ENCODE data around the gene HOXB3.

The HOXB3 gene

DNA sequence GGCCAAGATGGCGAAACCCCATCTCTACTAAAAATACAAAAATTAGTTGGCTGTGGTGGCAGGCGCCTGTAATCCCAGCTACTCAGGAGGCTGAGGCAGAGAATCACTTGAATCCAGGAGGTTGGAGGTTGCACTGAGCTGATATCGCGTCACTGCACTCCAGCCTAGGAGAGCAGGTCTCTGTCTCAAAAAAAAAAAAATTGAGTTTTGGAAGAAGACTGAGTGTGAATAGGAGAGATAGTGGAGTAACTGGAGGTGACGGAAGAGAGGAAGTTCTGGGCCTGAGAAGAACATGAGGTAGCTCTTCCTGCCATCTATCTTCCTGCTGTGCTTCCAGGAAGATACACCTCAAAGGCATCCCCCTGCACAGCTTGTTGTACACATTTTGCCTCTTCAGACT, 70.6 kb downstream of the HOXB3 start:
- TF ChIP-seq, protein P1, sequence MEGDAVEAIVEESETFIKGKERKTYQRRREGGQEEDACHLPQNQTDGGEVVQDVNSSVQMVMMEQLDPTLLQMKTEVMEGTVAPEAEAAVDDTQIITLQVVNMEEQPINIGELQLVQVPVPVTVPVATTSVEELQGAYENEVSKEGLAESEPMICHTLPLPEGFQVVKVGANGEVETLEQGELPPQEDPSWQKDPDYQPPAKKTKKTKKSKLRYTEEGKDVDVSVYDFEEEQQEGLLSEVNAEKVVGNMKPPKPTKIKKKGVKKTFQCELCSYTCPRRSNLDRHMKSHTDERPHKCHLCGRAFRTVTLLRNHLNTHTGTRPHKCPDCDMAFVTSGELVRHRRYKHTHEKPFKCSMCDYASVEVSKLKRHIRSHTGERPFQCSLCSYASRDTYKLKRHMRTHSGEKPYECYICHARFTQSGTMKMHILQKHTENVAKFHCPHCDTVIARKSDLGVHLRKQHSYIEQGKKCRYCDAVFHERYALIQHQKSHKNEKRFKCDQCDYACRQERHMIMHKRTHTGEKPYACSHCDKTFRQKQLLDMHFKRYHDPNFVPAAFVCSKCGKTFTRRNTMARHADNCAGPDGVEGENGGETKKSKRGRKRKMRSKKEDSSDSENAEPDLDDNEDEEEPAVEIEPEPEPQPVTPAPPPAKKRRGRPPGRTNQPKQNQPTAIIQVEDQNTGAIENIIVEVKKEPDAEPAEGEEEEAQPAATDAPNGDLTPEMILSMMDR (IDR thresholded peaks at IDR 0.05) = no peak
- no peak for TF ChIP-seq ZFX (IDR thresholded peaks at IDR 0.05; ENCODE audit: borderline replicate concordance)

DNA sequence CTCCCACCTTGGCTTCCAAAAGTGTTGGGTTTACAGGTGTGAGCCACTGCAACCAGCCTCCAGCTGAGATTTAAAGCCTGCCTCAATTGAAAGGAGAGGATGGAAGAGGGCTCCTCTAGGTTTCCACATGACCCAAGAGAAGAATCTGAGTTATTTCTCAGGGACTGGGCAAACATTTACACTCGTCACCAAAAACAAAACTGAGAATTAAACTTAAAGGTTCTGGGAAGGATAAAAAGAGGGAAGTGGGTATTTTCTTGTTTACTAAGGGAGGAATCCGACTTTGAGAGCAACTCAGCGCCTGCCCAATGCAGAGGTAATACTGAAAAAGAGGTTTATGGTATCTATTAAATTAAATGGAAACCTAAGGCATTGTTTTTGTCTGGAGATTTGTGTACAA, 72.6 kb downstream of the HOXB3 start:
- no peak overlapping the region for H3K27ac ChIP-seq
- TF ChIP-seq, protein P1 (IDR thresholded peaks at IDR 0.05) = no peak
- TF ChIP-seq ZFX (IDR thresholded peaks at IDR 0.05; ENCODE audit: borderline replicate concordance) = no peak

More for the DNA sequence above, 70.6 kb downstream of the HOXB3 start:
- H3K27ac ChIP-seq = no peak overlapping the region

DNA sequence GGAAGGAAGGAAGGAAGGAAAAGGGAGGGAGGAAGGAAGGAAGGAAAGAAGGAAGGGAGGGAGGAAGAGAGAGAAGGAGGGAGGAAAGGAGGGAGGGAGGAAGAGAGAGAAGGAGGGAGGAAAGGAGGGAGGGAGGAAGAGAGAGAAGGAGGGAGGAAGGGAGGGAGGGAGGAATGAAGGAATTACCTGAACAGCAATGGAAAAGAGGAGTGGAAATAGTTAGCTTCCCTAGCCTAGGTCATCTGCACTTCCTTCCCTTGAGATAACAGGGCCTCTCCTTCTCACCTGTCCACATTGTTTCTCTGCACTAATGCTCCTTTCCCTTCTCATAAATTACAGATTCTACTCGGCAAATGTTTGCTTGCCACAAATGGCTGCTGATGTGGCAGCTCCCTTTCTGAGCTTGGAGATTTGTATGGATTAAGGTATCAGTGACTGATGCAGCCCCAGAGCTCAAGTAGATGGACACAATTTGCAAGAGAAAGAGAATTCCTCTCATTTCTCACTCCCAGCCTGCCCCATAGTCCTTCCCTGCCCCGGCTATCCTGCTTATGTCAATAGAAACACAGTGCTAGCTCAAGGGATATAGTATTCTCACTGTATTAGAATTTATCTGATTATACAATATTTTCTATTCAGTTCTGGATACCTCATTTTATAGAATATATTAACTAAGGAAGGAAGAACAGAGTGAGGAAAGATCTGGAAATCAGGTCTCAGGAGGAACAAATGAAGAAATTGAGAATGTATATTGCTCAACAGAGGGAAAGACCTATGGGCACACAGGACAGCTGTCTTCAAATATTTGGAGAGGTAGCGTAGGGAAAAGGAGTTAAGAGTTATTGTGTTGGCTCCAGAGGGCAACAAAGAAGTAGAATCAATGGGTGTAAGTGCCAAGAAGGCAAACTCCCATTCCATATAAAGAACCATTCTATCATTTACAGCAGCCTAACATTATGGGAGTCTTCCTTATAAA, 73.8 kb downstream of the HOXB3 start:
- TF ChIP-seq, protein P1 (IDR thresholded peaks at IDR 0.05) = no peak
- no peak for TF ChIP-seq ZFX (IDR thresholded peaks at IDR 0.05; ENCODE audit: borderline replicate concordance)
- no peak overlapping the region for H3K27ac ChIP-seq

DNA sequence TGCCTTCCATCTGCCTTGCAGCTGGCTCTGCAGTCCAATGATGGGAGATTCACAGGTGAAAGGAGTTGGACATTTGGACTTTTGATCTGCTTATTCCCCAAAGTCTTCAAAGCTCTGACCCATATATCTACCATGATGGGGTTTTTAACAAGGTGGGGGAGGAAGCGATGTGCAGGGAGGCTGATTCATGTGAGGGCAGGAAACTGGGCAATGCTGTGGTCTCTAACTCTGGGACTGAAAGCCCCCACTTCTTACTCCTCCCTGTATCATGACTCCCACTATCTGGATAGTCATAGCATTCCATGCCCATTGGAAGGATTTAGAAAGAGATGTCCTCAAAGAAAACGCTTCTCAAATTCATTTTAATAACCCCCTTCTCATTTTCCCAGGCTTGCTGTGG, 75.6 kb downstream of the HOXB3 start:
- TF ChIP-seq, protein P1 (IDR thresholded peaks at IDR 0.05) = no peak
- TF ChIP-seq ZFX (IDR thresholded peaks at IDR 0.05; ENCODE audit: borderline replicate concordance) = no peak
- H3K27ac ChIP-seq = no peak overlapping the region

DNA sequence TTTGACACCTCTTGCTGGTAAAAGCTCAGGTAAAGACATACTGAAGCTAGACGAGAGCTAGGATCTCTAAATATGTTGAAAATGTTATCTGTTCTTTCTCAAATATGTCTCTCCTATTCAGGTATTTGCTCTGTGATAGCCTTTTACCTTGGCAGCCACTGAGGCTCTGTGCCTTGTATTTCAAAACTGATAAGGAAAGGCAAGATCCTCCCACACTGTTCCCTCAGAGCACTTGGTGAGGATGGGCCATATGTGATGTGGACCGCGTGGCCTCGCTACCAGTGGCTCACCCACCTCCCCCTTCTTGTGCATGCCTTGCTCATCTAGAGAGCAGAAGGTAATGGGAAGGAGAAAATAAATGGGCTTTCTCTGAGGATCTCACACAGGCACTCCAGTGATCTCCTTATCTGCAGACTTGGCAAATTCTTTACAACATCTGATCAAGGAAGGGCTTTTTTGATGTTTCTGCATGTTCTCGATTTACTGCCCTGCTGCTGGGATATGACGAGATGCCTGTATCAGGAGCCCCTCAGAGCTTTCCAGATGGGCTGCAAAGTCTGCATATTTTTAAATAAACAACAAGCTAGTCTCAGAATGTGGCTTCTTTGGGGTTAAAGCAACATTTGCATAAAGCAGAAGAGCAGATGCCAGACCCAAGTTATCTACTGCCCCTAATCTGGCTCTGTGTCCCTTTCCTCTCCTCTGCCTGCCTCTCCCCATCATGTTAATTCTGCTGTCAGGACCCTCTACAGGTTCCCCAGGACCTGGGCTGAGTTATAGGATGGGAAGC, 76.2 kb downstream of the HOXB3 start:
- TF ChIP-seq, protein P1 (IDR thresholded peaks at IDR 0.05) = no peak
- TF ChIP-seq ZFX (IDR thresholded peaks at IDR 0.05; ENCODE audit: borderline replicate concordance) = no peak
- no peak overlapping the region for H3K27ac ChIP-seq

DNA sequence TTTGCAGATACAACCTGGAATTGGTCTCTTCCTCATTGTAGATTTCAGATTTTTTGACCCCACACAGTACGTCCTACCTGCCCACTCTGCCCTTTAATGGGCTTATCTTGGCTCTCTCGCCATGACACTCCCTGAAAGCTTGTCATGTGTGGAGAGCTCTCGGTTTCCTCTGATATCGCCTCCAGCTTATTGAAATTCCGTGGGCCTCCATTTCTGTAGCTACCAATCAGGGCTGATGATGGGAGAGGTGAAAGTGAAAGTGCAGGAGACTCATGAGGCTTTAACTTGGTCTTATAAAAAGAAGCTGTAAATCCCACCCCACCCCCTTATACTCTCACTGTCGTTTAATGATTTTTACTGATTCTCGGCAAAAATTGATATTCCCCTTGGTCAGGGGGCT, 76.9 kb downstream of the HOXB3 start:
- TF ChIP-seq, protein P1 (IDR thresholded peaks at IDR 0.05) = no peak
- no peak for TF ChIP-seq ZFX (IDR thresholded peaks at IDR 0.05; ENCODE audit: borderline replicate concordance)

More for the DNA sequence above, 76.9 kb downstream of the HOXB3 start:
- no peak overlapping the region for H3K27ac ChIP-seq

Measured in 22Rv1 (cell line).